Measurements from ENCODE around the gene FKBP14. TPM values are rescaled to one million over a fixed set of nuclear protein-coding genes. Genes with fewer than 3 reads are reported as not detected.

Gene FKBP14
- total RNA-seq, 1 donor from 2014 or later: 7.3 TPM

- TF ChIP-seq CTCF (IDR thresholded peaks at IDR 0.05): no peak
- intact Hi-C loops (cut with DNase I): no loop called here
Measured at GRCh38 chr7:30046127-30046770, 19.7 kb upstream of the FKBP14 start.

DNA sequence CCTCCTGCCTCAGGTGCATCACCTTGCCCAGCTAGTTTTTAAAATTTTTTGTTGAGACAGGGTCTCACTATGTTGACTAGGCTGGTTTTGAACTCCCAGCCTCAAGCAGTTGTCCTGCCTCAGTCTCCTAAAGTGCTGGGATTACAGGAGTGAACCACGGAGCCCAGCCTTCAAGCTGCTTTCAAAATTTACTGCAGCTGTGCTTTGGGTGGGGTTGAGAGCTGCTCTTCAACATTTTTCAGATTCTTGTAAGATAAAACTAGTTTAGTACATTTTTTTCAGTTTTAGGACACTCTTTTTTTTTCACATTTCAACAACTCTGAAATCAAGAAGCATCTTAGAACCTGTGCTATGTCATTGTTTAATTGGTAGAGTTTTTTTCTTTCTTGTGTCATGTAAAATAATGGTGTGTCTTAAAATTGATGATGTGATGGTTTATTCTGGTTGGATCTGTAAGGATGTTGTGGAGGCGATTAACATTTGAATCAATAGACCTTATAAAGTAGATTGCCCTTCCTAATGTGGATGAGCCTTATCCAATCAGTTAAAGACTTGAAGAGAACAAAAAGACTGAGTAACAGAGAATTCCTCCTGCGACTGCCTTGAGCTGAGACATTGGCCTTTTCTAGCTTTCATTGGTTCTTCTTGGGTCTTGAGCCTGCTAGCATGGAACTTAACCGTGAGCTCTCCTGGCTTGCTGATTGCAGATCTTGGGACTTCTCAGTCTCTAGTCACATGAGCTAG lies 15.2 kb upstream of the FKBP14 start:
- H3K27ac ChIP-seq: no peak overlapping the region
- no peak overlapping the region for H3K4me3 ChIP-seq
- H3K27me3 ChIP-seq: no peaks in the 10 kb centered on the region
- H3K9me3 ChIP-seq: no peaks in the 10 kb centered on the region
- intact Hi-C loops (cut with DNase I): no loop called here
- peaks cover 5 to 17% of the 10 kb centered on the region in 2 donors for H3K36me3 ChIP-seq
- TF ChIP-seq CTCF (IDR thresholded peaks at IDR 0.05): no peak
- no peak for DNase-seq (ENCODE audit: low spot score in 2 of 2)
- H3K4me1 ChIP-seq: no peaks in the 10 kb centered on the region

More at GRCh38 chr7:30046127-30046770, 19.7 kb upstream of the FKBP14 start:
- DNase-seq (ENCODE audit: low spot score in 2 of 2): no peak
- Histone ChIP-seq H3K36me3 (peaks cover 9 to 43% of the 10 kb centered on the region in 2 donors), H3K27ac (no peak overlapping the region), H3K9me3 (no peaks in the 10 kb centered on the region), H3K4me3 (no peak overlapping the region), H3K4me1 (no peaks in the 10 kb centered on the region), H3K27me3 (no peaks in the 10 kb centered on the region)

- Histone ChIP-seq H3K9me3 (no peaks in the 10 kb centered on the region), H3K27ac (no peak overlapping the region), H3K4me3 (no peak overlapping the region), H3K36me3 (peaks cover 3 to 10% of the 10 kb centered on the region in 2 donors), H3K4me1 (no peaks in the 10 kb centered on the region), H3K27me3 (no peaks in the 10 kb centered on the region)
- TF ChIP-seq CTCF (IDR thresholded peaks at IDR 0.05): no peak
- intact Hi-C loops (cut with DNase I): no loop called here
- DNase-seq (ENCODE audit: low spot score in 2 of 2): no peak
Measured at GRCh38 chr7:30040938-30041337, 14.4 kb upstream of the FKBP14 start.

- no peak overlapping the region for H3K27ac ChIP-seq
- TF ChIP-seq CTCF (IDR thresholded peaks at IDR 0.05): no peak
Measured at GRCh38 chr7:30038196-30038980, 11.9 kb upstream of the FKBP14 start.

GRCh38 chr7:30036220-30036619 lies 9.7 kb upstream of the FKBP14 start:
- no peak for DNase-seq (ENCODE audit: low spot score in 2 of 2)
- TF ChIP-seq CTCF (IDR thresholded peaks at IDR 0.05): no peak
- no peaks in the 10 kb centered on the region for H3K9me3 ChIP-seq
- H3K27me3 ChIP-seq: no peaks in the 10 kb centered on the region
- H3K4me3 ChIP-seq: no peak overlapping the region
- no peaks in the 10 kb centered on the region for H3K36me3 ChIP-seq
- H3K4me1 ChIP-seq: peaks cover 0 to 4% of the 10 kb centered on the region in 2 donors
- intact Hi-C loops (cut with DNase I): no loop called here
- no peak overlapping the region for H3K27ac ChIP-seq

More at GRCh38 chr7:30038196-30038980, 11.9 kb upstream of the FKBP14 start:
- Histone ChIP-seq H3K36me3 (no peaks in the 10 kb centered on the region), H3K4me3 (no peak overlapping the region), H3K27me3 (no peaks in the 10 kb centered on the region), H3K9me3 (no peaks in the 10 kb centered on the region), H3K4me1 (no peaks in the 10 kb centered on the region)
- no peak for DNase-seq (ENCODE audit: low spot score in 2 of 2)
- intact Hi-C loops (cut with DNase I): no loop called here
